Neural progenitor cell (in vitro differentiated cells): ENCODE data around the gene RGS10. TPM values are rescaled to one million over a fixed set of nuclear protein-coding genes. Genes with fewer than 3 reads are reported as not detected.

Experiments
- DNase-seq: peaks from one replicate; pipeline ENCODE4 v3.0.0-alpha.2; 2016; ENCODE audit warnings: low spot score
- H2AFZ ChIP-seq: fragments of 200-600 bp; sonication (generic); replicated peaks from 2 replicates; pipeline ENCODE4 v1.6.1; 2016; ENCODE audit warnings: antibody characterized with exemption
- H3F3A ChIP-seq: fragments of 200-600 bp; sonication (generic); 2 replicates; pipeline ENCODE4 v1.6.1; 2016; ENCODE audit warnings: antibody characterized with exemption, low read depth
- H3K27ac ChIP-seq: fragments of 200-600 bp; sonication (generic); 2 replicates; pipeline ENCODE4 v1.5.1; 2016; ENCODE audit warnings: mild to moderate bottlenecking
- H3K27me3 ChIP-seq: fragments of 200-600 bp; sonication (generic); 2 replicates; pipeline ENCODE4 v1.6.1; 2016; ENCODE audit warnings: mild to moderate bottlenecking, moderate library complexity
- H3K36me3 ChIP-seq: fragments of 200-600 bp; sonication (generic); 2 replicates; pipeline ENCODE4 v1.5.1; 2016
- H3K4me1 ChIP-seq: fragments of 200-600 bp; sonication (generic); 2 replicates; pipeline ENCODE4 v1.6.1; 2016; ENCODE audit warnings: mixed run types
- H3K4me2 ChIP-seq: fragments of 200-600 bp; sonication (generic); 2 replicates; pipeline ENCODE4 v1.6.1; 2016
- H3K4me3 ChIP-seq: fragments of 200-600 bp; sonication (generic); 2 replicates; pipeline ENCODE4 v1.5.1; 2016
- H3K79me2 ChIP-seq: fragments of 200-600 bp; sonication (generic); 2 replicates; pipeline ENCODE4 v1.6.1; 2016; ENCODE audit warnings: low read depth
- H3K9ac ChIP-seq: fragments of 200-600 bp; sonication (generic); 2 replicates; pipeline ENCODE4 v1.6.1; 2016
- H3K9me3 ChIP-seq: fragments of 200-600 bp; sonication (generic); 2 replicates; pipeline ENCODE4 v1.5.1; 2016; ENCODE audit warnings: low read depth
- H4K20me1 ChIP-seq: fragments of 200-600 bp; sonication (generic); 2 replicates; pipeline ENCODE4 v1.6.1; 2016; ENCODE audit warnings: low read depth
- H3K27ac Mint-ChIP-seq: 3 replicates; pipeline ENCODE4 v1.8.0; 2021; ENCODE audit warnings: mixed read lengths
- H3K27me3 Mint-ChIP-seq: 2 replicates; pipeline ENCODE4 v1.8.0; 2022; ENCODE audit warnings: low read depth, mild to moderate bottlenecking, inconsistent platforms, moderate library complexity, mixed read lengths; ENCODE audit not compliant: insufficient read depth
- H3K36me3 Mint-ChIP-seq: 3 replicates; pipeline ENCODE4 v1.8.0; 2021; ENCODE audit warnings: mixed read lengths
- H3K4me1 Mint-ChIP-seq: 3 replicates; pipeline ENCODE4 v1.8.0; 2021; ENCODE audit warnings: mixed read lengths
- H3K4me3 Mint-ChIP-seq: 3 replicates; pipeline ENCODE4 v1.8.0; 2021; ENCODE audit warnings: mild to moderate bottlenecking, moderate library complexity, mixed read lengths
- H3K9me3 Mint-ChIP-seq: 3 replicates; pipeline ENCODE4 v1.8.0; 2020; ENCODE audit warnings: mixed read lengths
- CTCF ChIP-seq: fragments of 200-600 bp; sonication (generic); IDR thresholded peaks from 2 replicates; pipeline ENCODE4 v1.5.1; 2017; ENCODE audit warnings: antibody characterized with exemption, mild to moderate bottlenecking
- EZH2 ChIP-seq: fragments of 200-600 bp; sonication (generic); IDR thresholded peaks from 2 replicates; pipeline ENCODE4 v1.6.1; 2017; ENCODE audit warnings: antibody characterized with exemption, mild to moderate bottlenecking, moderate library complexity
- EZH2phosphoT487 ChIP-seq: fragments of 200-600 bp; sonication (generic); IDR thresholded peaks from 2 replicates; pipeline ENCODE4 v1.6.1; 2017; ENCODE audit warnings: antibody characterized with exemption
- total RNA-seq: library from RNA; depleted of rRNA; stranded (reverse); fragments of >200 nt; gene quantifications from 2 replicates; pipeline ENCODE4 v1.2.3, GENCODE V29; 2015; ENCODE audit warnings: low replicate concordance

Gene RGS10
- total RNA-seq, 1 donor from 2014 or later = 12.0 TPM

- Mint-ChIP-seq H3K9me3 (no peaks in the 10 kb centered on the region), H3K27me3 (peaks cover 36% of the 10 kb centered on the region), H3K27ac (no peak overlapping the region), H3K36me3 (peaks cover 2% of the 10 kb centered on the region), H3K4me3 (no peak overlapping the region), H3K4me1 (peaks cover 25% of the 10 kb centered on the region)
- H3K27me3 ChIP-seq = peaks cover 56% of the 10 kb centered on the region
- no peak overlapping the region for H3K27ac ChIP-seq
- H3K36me3 ChIP-seq = no peaks in the 10 kb centered on the region
- H4K20me1 ChIP-seq = peaks cover 11% of the 10 kb centered on the region
- H2AFZ ChIP-seq = no peak overlapping the region
- H3F3A ChIP-seq = peaks cover 24% of the 10 kb centered on the region
- no peak overlapping the region for H3K9ac ChIP-seq
- no peak overlapping the region for H3K4me2 ChIP-seq
- H3K4me3 ChIP-seq = no peak overlapping the region
- no peaks in the 10 kb centered on the region for H3K9me3 ChIP-seq
- H3K4me1 ChIP-seq = peaks cover 15% of the 10 kb centered on the region
- DNase-seq = no peak
- H3K79me2 ChIP-seq = no peaks in the 10 kb centered on the region
- TF ChIP-seq EZH2 (no peak), CTCF (no peak), EZH2phosphoT487 (no peak)
These were observed 2.5 kb downstream of the RGS10 start for GRCh38 chr10:119540038-119540437.

GRCh38 chr10:119539359-119539825 is 3.1 kb downstream of the RGS10 start:
- no peaks in the 10 kb centered on the region for H3K79me2 ChIP-seq

GRCh38 chr10:119538632-119539358 is 3.7 kb downstream of the RGS10 start:
- H3K27me3 ChIP-seq = peaks cover 53% of the 10 kb centered on the region
- no peak overlapping the region for H3K27ac Mint-ChIP-seq
- H3F3A ChIP-seq = peaks cover 11% of the 10 kb centered on the region
- H3K36me3 Mint-ChIP-seq = peaks cover 2% of the 10 kb centered on the region
- no peaks in the 10 kb centered on the region for H3K79me2 ChIP-seq
- H2AFZ ChIP-seq = no peak overlapping the region
- H3K9me3 ChIP-seq = no peaks in the 10 kb centered on the region
- no peak overlapping the region for H3K4me3 ChIP-seq
- H3K36me3 ChIP-seq = no peaks in the 10 kb centered on the region
- no peak overlapping the region for H3K4me2 ChIP-seq
- H3K27ac ChIP-seq = no peak overlapping the region
- no peak overlapping the region for H3K4me3 Mint-ChIP-seq
- H4K20me1 ChIP-seq = peaks cover 8% of the 10 kb centered on the region
- no peak overlapping the region for H3K9ac ChIP-seq
- peaks cover 16% of the 10 kb centered on the region for H3K4me1 Mint-ChIP-seq
- no peak for DNase-seq
- H3K9me3 Mint-ChIP-seq = no peaks in the 10 kb centered on the region
- peaks cover 30% of the 10 kb centered on the region for H3K27me3 Mint-ChIP-seq
- H3K4me1 ChIP-seq = peaks cover 8% of the 10 kb centered on the region
- TF ChIP-seq CTCF = peak; percentile 3
- TF ChIP-seq EZH2 = no peak
- no peak for TF ChIP-seq EZH2phosphoT487

More at GRCh38 chr10:119539359-119539825, 3.1 kb downstream of the RGS10 start:
- Mint-ChIP-seq H3K4me1 (peaks cover 22% of the 10 kb centered on the region), H3K9me3 (no peaks in the 10 kb centered on the region), H3K27me3 (peaks cover 35% of the 10 kb centered on the region), H3K4me3 (no peak overlapping the region), H3K36me3 (peaks cover 2% of the 10 kb centered on the region), H3K27ac (no peak overlapping the region)
- DNase-seq = no peak
- Histone ChIP-seq H3K36me3 (no peaks in the 10 kb centered on the region), H3K27ac (no peak overlapping the region), H3K4me1 (peaks cover 13% of the 10 kb centered on the region), H2AFZ (no peak overlapping the region), H4K20me1 (peaks cover 11% of the 10 kb centered on the region), H3K9ac (no peak overlapping the region), H3K4me2 (no peak overlapping the region), H3K27me3 (peaks cover 53% of the 10 kb centered on the region), H3K9me3 (no peaks in the 10 kb centered on the region), H3K4me3 (no peak overlapping the region), H3F3A (peaks cover 17% of the 10 kb centered on the region)
- TF ChIP-seq EZH2 = no peak
- no peak for TF ChIP-seq CTCF
- TF ChIP-seq EZH2phosphoT487 = no peak
